ENCODE data around the gene IRF2. TPM values are rescaled to one million over a fixed set of nuclear protein-coding genes. Genes with fewer than 3 reads are reported as not detected.

IRF2 gene
- total and polyA plus RNA-seq, 2 of the 8 experiments (the other 6 are each of a cell fraction or from before 2014, with no cell fraction given), result 13.8 to 17.0 TPM

DNA sequence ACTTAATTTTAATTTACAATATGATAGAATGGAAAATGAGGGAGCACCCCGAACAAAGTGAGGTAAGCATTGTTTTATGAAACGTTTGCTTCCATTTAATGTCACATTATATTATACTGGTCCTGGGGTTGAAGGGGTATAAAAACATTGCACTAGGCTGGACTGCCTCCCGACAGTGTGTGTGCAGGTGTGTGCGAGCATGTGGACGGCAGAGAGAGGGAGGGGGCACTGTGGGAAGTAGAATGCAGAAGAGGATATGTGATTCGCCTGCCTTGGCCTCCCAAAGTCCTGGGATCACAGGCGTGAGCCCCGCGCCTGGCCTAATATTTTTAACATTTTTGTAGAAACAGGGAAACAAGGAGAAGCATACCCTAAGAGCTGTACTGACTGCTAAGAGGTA lies 36.0 kb downstream of the IRF2 start (continued):
- TF ChIP-seq SIN3A (conservative IDR thresholded peaks at IDR 0.05 in 1 of 2, IDR thresholded peaks at IDR 0.05 in 1 of 2; ENCODE audit: low read depth in 1 of 2, low read length in 2 of 2), result no peak
- no peak for TF ChIP-seq PHF8 (conservative IDR thresholded peaks at IDR 0.05; ENCODE audit: low read depth, low read length)
- TF ChIP-seq, protein P1, sequence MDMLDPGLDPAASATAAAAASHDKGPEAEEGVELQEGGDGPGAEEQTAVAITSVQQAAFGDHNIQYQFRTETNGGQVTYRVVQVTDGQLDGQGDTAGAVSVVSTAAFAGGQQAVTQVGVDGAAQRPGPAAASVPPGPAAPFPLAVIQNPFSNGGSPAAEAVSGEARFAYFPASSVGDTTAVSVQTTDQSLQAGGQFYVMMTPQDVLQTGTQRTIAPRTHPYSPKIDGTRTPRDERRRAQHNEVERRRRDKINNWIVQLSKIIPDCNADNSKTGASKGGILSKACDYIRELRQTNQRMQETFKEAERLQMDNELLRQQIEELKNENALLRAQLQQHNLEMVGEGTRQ (IDR thresholded peaks at IDR 0.05; ENCODE audit: low read length), result no peak
- no peak for TF ChIP-seq MAFK (IDR thresholded peaks at IDR 0.05; ENCODE audit: low read depth, low read length)
